SU-DHL-6 (cell line): ENCODE data around the gene GRM5.

Experiments
- H2AFZ ChIP-seq: fragments of 200-600 bp; sonication (generic); 2 replicates; pipeline ENCODE4 v1.6.1; 2014; ENCODE audit warnings: low read depth, mild to moderate bottlenecking, moderate library complexity, mixed read lengths, antibody characterized with exemption, low read length; ENCODE audit not compliant: severe bottlenecking
- H3F3A ChIP-seq: fragments of 200-600 bp; shearing (Covaris generic); 2 replicates; pipeline ENCODE4 v1.6.0; 2016; ENCODE audit warnings: antibody characterized with exemption, mild to moderate bottlenecking; ENCODE audit not compliant: insufficient read depth
- H3K27ac ChIP-seq: fragments of 200-600 bp; sonication (generic); 2 replicates; pipeline ENCODE4 v1.5.1; 2016; ENCODE audit warnings: low read depth, mild to moderate bottlenecking, low read length, moderate library complexity, mixed read lengths
- H3K27me3 ChIP-seq: fragments of 200-600 bp; sonication (generic), shearing (Covaris generic); 2 replicates; pipeline ENCODE4 v1.6.0; 2014; ENCODE audit warnings: mild to moderate bottlenecking, low read length
- H3K36me3 ChIP-seq: fragments of 200-600 bp; sonication (generic); 2 replicates; pipeline ENCODE4 v1.6.1; 2014; ENCODE audit warnings: mild to moderate bottlenecking, low read length, mixed read lengths
- H3K4me2 ChIP-seq: fragments of 300-600, 200-600 bp; shearing (Covaris generic), sonication (generic); 2 replicates; pipeline ENCODE4 v1.6.0; 2014; ENCODE audit warnings: low read length, low read depth, mild to moderate bottlenecking; ENCODE audit not compliant: poor library complexity, severe bottlenecking
- H3K4me3 ChIP-seq: fragments of 200-600 bp; sonication (generic); 2 replicates; pipeline ENCODE4 v1.5.1; 2014; ENCODE audit warnings: antibody characterized with exemption, low read length, mild to moderate bottlenecking, mixed read lengths; ENCODE audit not compliant: insufficient read depth, poor library complexity, severe bottlenecking
- H3K79me2 ChIP-seq: fragments of 200-600 bp; sonication (generic); 2 replicates; pipeline ENCODE4 v1.6.1; 2014; ENCODE audit warnings: mild to moderate bottlenecking, low read length, moderate library complexity; ENCODE audit not compliant: insufficient read depth
- H3K9ac ChIP-seq: fragments of 200-600 bp; sonication (generic); 2 replicates; pipeline ENCODE4 v1.7.0; 2014; ENCODE audit warnings: mild to moderate bottlenecking, low read length
- H3K9me2 ChIP-seq: fragments of 200-600 bp; sonication (generic); replicated peaks from 2 replicates; pipeline ENCODE4 v1.6.1; 2014; ENCODE audit warnings: low read length; ENCODE audit not compliant: insufficient read depth
- H3K9me3 ChIP-seq: fragments of 200-600 bp; sonication (generic); 2 replicates; pipeline ENCODE4 v1.6.1; 2014; ENCODE audit warnings: low read length, mixed read lengths; ENCODE audit not compliant: insufficient read depth
- H4K20me1 ChIP-seq: fragments of 200-600 bp; sonication (generic); 2 replicates; pipeline ENCODE4 v1.6.1; 2014; ENCODE audit warnings: low read depth, mild to moderate bottlenecking, antibody characterized with exemption, low read length, moderate library complexity, mixed read lengths
- CTCF ChIP-seq: fragments of 200-600 bp; sonication (generic); IDR thresholded peaks from one replicate; pipeline ENCODE4 v1.5.1; 2017; ENCODE audit warnings: antibody characterized with exemption, mild to moderate bottlenecking, low read length, moderate library complexity; ENCODE audit not compliant: insufficient read depth, poor library complexity, severe bottlenecking
- EZH2phosphoT487 ChIP-seq: fragments of 200-600 bp; sonication (generic), shearing (Covaris generic); conservative IDR thresholded peaks from 2 replicates; pipeline ENCODE4 v1.6.1; 2018; ENCODE audit warnings: mild to moderate bottlenecking, antibody characterized with exemption, low read length, moderate library complexity, mixed read lengths

GRM5 gene

GRCh38 chr11:88632163-88632562, 433.6 kb downstream of the GRM5 start:
- H3K9ac ChIP-seq = no peak overlapping the region
- H3K27me3 ChIP-seq = no peaks in the 10 kb centered on the region
- no peaks in the 10 kb centered on the region for H3F3A ChIP-seq
- no peaks in the 10 kb centered on the region for H3K9me3 ChIP-seq
- H3K4me3 ChIP-seq = no peak overlapping the region
- H3K36me3 ChIP-seq = no peaks in the 10 kb centered on the region
- H3K4me2 ChIP-seq = no peak overlapping the region
- no peak for TF ChIP-seq EZH2phosphoT487
- TF ChIP-seq CTCF = no peak
- H3K79me2 ChIP-seq = no peaks in the 10 kb centered on the region
- H2AFZ ChIP-seq = no peak overlapping the region
- no peak overlapping the region for H3K27ac ChIP-seq
- no peaks in the 10 kb centered on the region for H3K9me2 ChIP-seq
- no peaks in the 10 kb centered on the region for H4K20me1 ChIP-seq

- Histone ChIP-seq H4K20me1 (no peaks in the 10 kb centered on the region), H3K9me2 (no peaks in the 10 kb centered on the region), H3K36me3 (no peaks in the 10 kb centered on the region), H3F3A (no peaks in the 10 kb centered on the region), H3K27ac (no peak overlapping the region), H3K27me3 (no peaks in the 10 kb centered on the region), H3K79me2 (no peaks in the 10 kb centered on the region), H3K4me3 (no peak overlapping the region), H3K4me2 (no peak overlapping the region), H3K9me3 (no peaks in the 10 kb centered on the region), H3K9ac (no peak overlapping the region), H2AFZ (no peak overlapping the region)
- TF ChIP-seq CTCF (no peak), EZH2phosphoT487 (no peak)
These were observed 434.3 kb downstream of the GRM5 start for GRCh38 chr11:88631497-88631896.

- no peak overlapping the region for H3K4me3 ChIP-seq
- no peak for TF ChIP-seq CTCF
- TF ChIP-seq EZH2phosphoT487 = no peak
- no peak overlapping the region for H2AFZ ChIP-seq
- no peaks in the 10 kb centered on the region for H3K9me2 ChIP-seq
- no peak overlapping the region for H3K27ac ChIP-seq
- H3K36me3 ChIP-seq = no peaks in the 10 kb centered on the region
- no peaks in the 10 kb centered on the region for H3K9me3 ChIP-seq
- no peaks in the 10 kb centered on the region for H4K20me1 ChIP-seq
- H3F3A ChIP-seq = no peaks in the 10 kb centered on the region
- no peak overlapping the region for H3K4me2 ChIP-seq
- H3K79me2 ChIP-seq = no peaks in the 10 kb centered on the region
- H3K27me3 ChIP-seq = no peaks in the 10 kb centered on the region
- H3K9ac ChIP-seq = no peak overlapping the region
These were observed 436.3 kb downstream of the GRM5 start for GRCh38 chr11:88629496-88629895.
